HG03378 (cell line): ENCODE results near the gene KRTAP5-9.
"Not testable (repeated sequence)": the region's sequence is repeated elsewhere in the genome, so short reads cannot be mapped to it uniquely, and the experiment has no call there.

Experiments
- ATAC-seq: cut with Tn5 transposase; IDR thresholded peaks from one replicate; pipeline ENCODE4 v1.9.1; 2021; ENCODE audit warnings: mild to moderate bottlenecking, moderate library complexity; ENCODE audit not compliant: unreplicated experiment

The KRTAP5-9 gene, protein sequence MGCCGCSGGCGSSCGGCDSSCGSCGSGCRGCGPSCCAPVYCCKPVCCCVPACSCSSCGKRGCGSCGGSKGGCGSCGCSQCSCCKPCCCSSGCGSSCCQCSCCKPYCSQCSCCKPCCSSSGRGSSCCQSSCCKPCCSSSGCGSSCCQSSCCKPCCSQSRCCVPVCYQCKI

DNA sequence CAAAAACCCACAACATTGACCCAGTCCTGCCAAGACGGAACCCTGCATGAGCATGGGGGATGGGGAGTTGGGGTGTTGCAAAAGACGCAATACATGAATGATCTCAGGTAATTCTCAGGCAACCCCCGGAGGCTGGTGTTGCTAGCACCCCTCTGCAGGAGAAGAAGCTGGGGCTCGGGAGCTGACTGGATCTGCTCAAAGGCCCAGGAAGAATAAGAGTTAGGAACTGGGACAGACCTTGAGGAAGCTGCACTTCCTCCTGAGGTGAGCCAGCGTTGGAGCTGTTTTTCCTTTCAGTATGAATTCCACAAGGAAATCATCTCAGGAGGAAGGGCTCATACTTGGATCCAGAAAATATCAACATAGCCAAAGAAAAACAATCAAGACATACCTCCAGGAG, at the start of gene KRTAP5-9:
KRTAP5-9 (plus strand) TSS at position 301 of the 400 bp plus-strand sequence. CDS start 238 bp downstream, outside the sequence.
- ATAC-seq, result no peak

GRCh38 chr11:71499125-71499524, 49.1 kb upstream of the KRTAP5-9 start:
- ATAC-seq, result no peak

- ATAC-seq, result no peak
These were observed 48.7 kb upstream of the KRTAP5-9 start for GRCh38 chr11:71499546-71499945.

GRCh38 chr11:71500601-71501021, 47.6 kb upstream of the KRTAP5-9 start:
- ATAC-seq, result no peak

- ATAC-seq, result no peak
These were observed 46.9 kb upstream of the KRTAP5-9 start for GRCh38 chr11:71501071-71501985.

DNA sequence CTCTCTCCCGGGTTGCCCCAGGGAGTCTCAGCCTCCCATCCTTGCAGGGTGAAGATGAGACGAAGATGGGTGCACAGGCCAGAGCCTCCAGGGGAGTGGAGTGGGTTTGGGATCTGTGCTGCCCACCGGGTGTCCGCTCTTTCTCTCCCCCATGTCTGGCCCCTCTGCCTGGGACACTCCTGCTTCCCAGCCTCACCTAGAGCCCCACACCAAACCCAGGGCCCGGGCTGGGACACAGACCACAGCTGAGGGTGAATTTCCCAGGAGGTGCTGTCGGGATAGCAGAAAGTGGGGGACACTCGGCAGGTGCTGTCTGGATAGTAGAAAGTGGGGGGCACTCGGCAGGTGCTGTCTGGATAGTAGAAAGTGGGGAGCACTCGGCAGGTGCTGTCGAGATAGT, 46.2 kb upstream of the KRTAP5-9 start:
- ATAC-seq, result no peak

DNA sequence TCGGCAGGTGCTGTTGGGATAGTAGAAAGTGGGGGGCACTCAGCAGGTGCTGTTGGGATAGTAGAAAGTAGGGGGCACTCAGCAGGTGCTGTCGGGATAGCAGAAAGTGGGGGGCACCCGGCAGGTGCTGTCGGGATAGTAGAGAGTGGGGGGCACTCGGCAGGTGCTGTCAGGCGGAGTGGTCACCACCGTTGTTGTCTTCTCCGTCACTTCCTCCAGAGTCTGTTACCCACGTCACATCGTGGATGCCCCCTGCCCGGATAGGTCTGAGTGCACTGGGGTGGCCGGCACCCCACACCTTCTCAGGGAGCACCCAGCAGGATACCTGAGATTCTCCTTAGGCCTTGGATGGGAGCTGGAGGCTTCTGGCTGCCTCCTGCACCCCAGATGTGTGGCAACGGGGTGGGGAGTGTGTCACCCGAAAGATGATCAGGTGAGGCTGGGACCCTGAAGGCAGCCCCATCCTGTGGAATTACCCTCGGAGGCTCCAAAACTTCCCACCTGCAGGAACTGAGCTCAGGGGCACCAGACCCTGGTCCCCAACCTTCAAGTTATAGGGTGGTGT, 45.3 kb upstream of the KRTAP5-9 start:
- no peak for ATAC-seq

DNA sequence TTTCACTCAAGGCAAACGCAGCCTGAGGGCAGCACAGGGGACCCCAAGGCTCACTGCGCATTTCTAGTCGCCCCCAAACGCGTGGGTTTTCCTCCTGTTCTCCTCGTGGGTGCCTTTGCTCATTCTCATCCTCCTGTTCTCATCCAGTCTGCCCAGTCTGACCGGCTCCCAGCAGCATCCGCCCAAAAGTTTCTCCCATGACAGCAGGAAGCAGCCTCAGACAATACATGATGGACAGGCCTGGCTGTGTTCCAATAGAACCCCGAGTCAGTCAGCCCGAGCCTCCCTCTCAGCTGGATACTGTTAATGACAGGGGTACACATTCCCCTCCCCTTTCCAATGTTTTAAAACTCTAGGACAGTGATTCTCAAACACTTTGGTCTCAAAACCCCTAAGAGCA, 43.7 kb upstream of the KRTAP5-9 start:
- ATAC-seq, result no peak

GRCh38 chr11:71505001-71505400, 43.2 kb upstream of the KRTAP5-9 start:
- no peak for ATAC-seq

DNA sequence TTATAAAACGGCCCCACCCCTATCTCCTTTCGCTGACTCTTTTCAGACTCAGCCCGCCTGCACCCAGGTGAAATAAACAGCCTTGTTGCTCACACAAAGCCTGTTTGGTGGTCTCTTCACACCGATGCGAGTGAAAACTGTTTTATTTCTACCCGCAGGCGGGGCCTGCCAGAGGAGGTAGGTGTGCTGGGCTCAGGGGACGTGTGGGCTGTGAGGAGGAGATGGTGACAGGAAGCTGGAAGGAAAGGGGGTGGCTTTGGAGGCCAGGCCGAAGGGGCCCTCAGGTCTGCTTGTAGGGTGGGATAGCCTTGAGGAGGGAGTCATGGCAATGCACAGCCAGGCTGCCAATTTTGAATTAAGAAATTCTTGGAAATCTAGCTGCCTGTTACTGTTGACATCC, 42.4 kb upstream of the KRTAP5-9 start:
- no peak for ATAC-seq

GRCh38 chr11:71507102-71507501, 41.1 kb upstream of the KRTAP5-9 start:
- ATAC-seq, result no peak

- ATAC-seq, result no peak
These were observed 29.4 kb upstream of the KRTAP5-9 start for GRCh38 chr11:71518506-71519471.

- ATAC-seq, result no peak
These were observed 28.7 kb upstream of the KRTAP5-9 start for GRCh38 chr11:71519546-71519945.

DNA sequence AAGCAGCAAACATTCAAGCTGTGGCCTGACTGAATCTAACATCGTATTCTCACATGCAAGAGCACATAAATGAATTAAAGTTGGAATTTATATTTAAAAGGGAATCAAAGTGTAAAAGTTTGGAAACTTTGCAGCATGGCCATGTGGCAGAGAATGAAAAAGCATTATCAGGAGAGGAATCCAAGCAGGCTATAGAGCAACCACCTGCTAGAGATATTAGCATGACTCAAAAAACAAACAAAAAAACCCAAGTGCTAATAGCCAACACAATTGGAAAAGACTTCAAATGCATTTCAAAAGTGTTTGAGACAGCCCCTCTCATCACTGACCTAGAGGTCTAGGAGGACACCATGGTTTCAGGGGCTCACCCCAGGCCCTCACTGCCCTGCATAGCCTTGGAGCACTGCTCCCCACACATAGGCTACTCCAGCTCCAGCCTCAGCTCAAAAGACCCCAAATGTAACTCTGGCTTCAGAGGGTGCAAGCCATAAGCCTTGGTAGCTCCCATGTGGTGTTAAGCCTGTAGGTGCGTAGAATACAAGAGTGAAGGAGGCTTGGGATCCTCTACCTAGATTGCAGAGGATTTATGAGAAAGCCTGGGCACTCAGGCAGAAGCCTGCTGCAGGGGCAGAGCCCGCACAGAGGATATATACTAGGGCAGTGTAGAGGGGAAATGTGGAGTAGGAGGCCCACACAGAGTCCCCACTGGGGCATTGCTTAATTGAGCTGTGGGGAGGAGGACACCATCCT, 22.9 kb upstream of the KRTAP5-9 start:
- ATAC-seq, result no peak

- ATAC-seq, result no peak
These were observed 22.2 kb upstream of the KRTAP5-9 start for GRCh38 chr11:71525938-71526495.

- ATAC-seq, result not testable (repeated sequence)
These were observed 21.2 kb upstream of the KRTAP5-9 start, which contains the start of gene KRTAP5-7 for GRCh38 chr11:71526796-71527575. Gene KRTAP5-7, plus strand, starts transcription at chr11:71527267. Its CDS starts 34 bp downstream, at chr11:71527301.

GRCh38 chr11:71527576-71528210, 20.5 kb upstream of the KRTAP5-9 start:
- ATAC-seq, result no peak

DNA sequence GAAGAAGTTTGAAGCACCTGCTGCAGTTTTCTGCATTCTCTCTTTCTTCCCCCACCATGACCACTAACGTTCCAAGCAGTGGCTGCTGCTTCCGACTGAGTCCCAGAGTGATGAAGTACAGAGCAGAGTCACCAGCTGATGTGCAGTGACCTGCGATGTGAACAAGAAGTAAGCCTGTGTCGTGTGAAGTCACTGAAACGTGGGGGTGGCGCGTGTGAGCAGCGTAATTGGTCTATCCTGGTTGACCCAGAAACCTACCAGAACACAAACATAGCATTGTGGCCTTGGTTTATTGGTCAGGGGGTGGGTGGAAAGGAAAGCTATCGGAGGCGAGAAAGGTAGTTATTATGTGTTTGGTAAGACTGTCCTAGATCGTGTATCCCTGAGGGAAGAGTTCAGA, 17.6 kb upstream of the KRTAP5-9 start:
- no peak for ATAC-seq
